HL-60 (cell line): ENCODE measurements around the gene PPHLN1.

ENCODE experiments used
- CTCF ChIP-seq: IDR thresholded peaks from one replicate; pipeline ENCODE4 v1.5.1; 2011; ENCODE audit warnings: low read length, control low read depth, inconsistent platforms; ENCODE audit not compliant: insufficient read depth
- GABPA ChIP-seq: IDR thresholded peaks from 2 replicates; pipeline ENCODE4 v1.6.1; 2012; ENCODE audit warnings: low read depth
- POLR2AphosphoS5 ChIP-seq: IDR thresholded peaks from 2 replicates; pipeline ENCODE4 v1.6.1; 2012; ENCODE audit warnings: low read depth
- REST ChIP-seq: IDR thresholded peaks from 2 replicates; pipeline ENCODE4 v1.6.1; 2012; ENCODE audit warnings: low read depth; ENCODE audit not compliant: insufficient replicate concordance

- TF ChIP-seq CTCF = no peak
- TF ChIP-seq POLR2AphosphoS5 = no peak
- TF ChIP-seq REST = no peak
- no peak for TF ChIP-seq GABPA
Observed at GRCh38 chr12:42484996-42485395, 159.0 kb downstream of the PPHLN1 start.
